Measurements from ENCODE around the gene MAP4K2. TPM values are rescaled to one million over a fixed set of nuclear protein-coding genes. Genes with fewer than 3 reads are reported as not detected.

Gene MAP4K2
- total and polyA plus RNA-seq, 2 experiments from 2014 or later = 16.1 to 35.9 TPM

- H3K27ac ChIP-seq = no peak overlapping the region
- no peaks in the 10 kb centered on the region for H3K9me3 ChIP-seq (ENCODE audit: low read depth)
- no peak overlapping the region for H3K4me3 ChIP-seq
- no peaks in the 10 kb centered on the region for H3K4me1 ChIP-seq (ENCODE audit: low read depth)
- H3K36me3 ChIP-seq = no peaks in the 10 kb centered on the region
- TF ChIP-seq CTCF (IDR thresholded peaks at IDR 0.05; ENCODE audit: low read depth, low read length) = no peak
- no peak for DNase-seq (ENCODE audit: low read depth in 1 of 2, low spot score in 1 of 2)
- H3K27me3 ChIP-seq = no peaks in the 10 kb centered on the region
Observed at GRCh38 chr11:64839335-64839734, 36.3 kb upstream of the MAP4K2 start.

GRCh38 chr11:64838600-64839334 lies 35.8 kb upstream of the MAP4K2 start:
- Histone ChIP-seq H3K9me3 (ENCODE audit: low read depth) (no peaks in the 10 kb centered on the region), H3K27ac (no peak overlapping the region), H3K27me3 (no peaks in the 10 kb centered on the region), H3K36me3 (no peaks in the 10 kb centered on the region), H3K4me3 (no peak overlapping the region), H3K4me1 (ENCODE audit: low read depth) (no peaks in the 10 kb centered on the region)
- no peak for DNase-seq (ENCODE audit: low read depth in 1 of 2, low spot score in 1 of 2)
- no peak for TF ChIP-seq CTCF (IDR thresholded peaks at IDR 0.05; ENCODE audit: low read depth, low read length)

- Histone ChIP-seq H3K36me3 (no peaks in the 10 kb centered on the region), H3K9me3 (ENCODE audit: low read depth) (no peaks in the 10 kb centered on the region), H3K27ac (no peak overlapping the region), H3K27me3 (no peaks in the 10 kb centered on the region), H3K4me1 (ENCODE audit: low read depth) (no peaks in the 10 kb centered on the region), H3K4me3 (no peak overlapping the region)
- no peak for DNase-seq (ENCODE audit: low read depth in 1 of 2, low spot score in 1 of 2)
- TF ChIP-seq CTCF (IDR thresholded peaks at IDR 0.05; ENCODE audit: low read depth, low read length) = no peak
Observed at GRCh38 chr11:64837887-64838351, 34.9 kb upstream of the MAP4K2 start.

- no peaks in the 10 kb centered on the region for H3K9me3 ChIP-seq (ENCODE audit: low read depth)
- H3K36me3 ChIP-seq = no peaks in the 10 kb centered on the region
- H3K4me1 ChIP-seq (ENCODE audit: low read depth) = no peaks in the 10 kb centered on the region
- no peaks in the 10 kb centered on the region for H3K27me3 ChIP-seq
- DNase-seq (ENCODE audit: low read depth in 1 of 2, low spot score in 1 of 2) = no peak
- no peak overlapping the region for H3K4me3 ChIP-seq
- no peak for TF ChIP-seq CTCF (IDR thresholded peaks at IDR 0.05; ENCODE audit: low read depth, low read length)
- no peak overlapping the region for H3K27ac ChIP-seq
Observed at GRCh38 chr11:64836448-64837072, 33.5 kb upstream of the MAP4K2 start.

GRCh38 chr11:64835616-64836447 lies 32.8 kb upstream of the MAP4K2 start:
- DNase-seq (ENCODE audit: low read depth in 1 of 2, low spot score in 1 of 2) = no peak
- Histone ChIP-seq H3K27me3 (no peaks in the 10 kb centered on the region), H3K27ac (no peak overlapping the region), H3K9me3 (ENCODE audit: low read depth) (no peaks in the 10 kb centered on the region), H3K4me1 (ENCODE audit: low read depth) (no peaks in the 10 kb centered on the region), H3K36me3 (no peaks in the 10 kb centered on the region), H3K4me3 (no peak overlapping the region)
- no peak for TF ChIP-seq CTCF (IDR thresholded peaks at IDR 0.05; ENCODE audit: low read depth, low read length)
